Measurements from ENCODE around the gene TNP2. TPM values are rescaled to one million over a fixed set of nuclear protein-coding genes. Genes with fewer than 3 reads are reported as not detected.
"Not testable (repeated sequence)": the region's sequence is repeated elsewhere in the genome, so short reads cannot be mapped to it uniquely, and the experiment has no call there.

Gene TNP2
- total RNA-seq, 1 donor from 2014 or later = not detected

DNA sequence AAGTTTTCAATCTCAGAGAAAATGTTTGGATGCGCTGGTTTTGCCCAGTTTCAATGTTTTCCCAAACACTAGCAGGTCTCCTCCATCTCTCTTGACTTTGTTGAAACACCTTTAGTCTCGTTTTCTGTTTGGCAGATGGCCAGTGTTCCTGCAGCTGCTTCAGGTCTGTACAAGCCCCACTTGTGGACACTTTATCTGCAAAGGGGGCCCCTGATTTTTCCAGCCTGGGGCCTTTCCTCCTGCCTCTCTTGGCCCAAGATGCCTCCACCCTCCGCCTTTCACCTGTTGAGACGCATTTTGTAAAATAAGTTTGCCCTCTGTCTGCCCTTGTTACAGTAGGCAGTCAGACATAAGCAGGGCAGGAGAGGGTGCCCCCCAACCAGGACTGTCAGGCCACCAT is 33.9 kb upstream of the TNP2 start:
- Histone ChIP-seq H3K27ac (replicated peaks) (no peak overlapping the region), H3K4me1 (peaks cover 7% of the 10 kb centered on the region), H3K27me3 (ENCODE audit: low read depth) (no peaks in the 10 kb centered on the region), H3K4me3 (no peak overlapping the region), H3K9me3 (replicated peaks) (no peaks in the 10 kb centered on the region), H3K36me3 (no peaks in the 10 kb centered on the region)
- intact Hi-C loops (cut with micrococcal nuclease) = no loop called here
- no peak for TF ChIP-seq CTCF (IDR thresholded peaks at IDR 0.05; ENCODE audit: borderline replicate concordance)
- no peak for DNase-seq

- Histone ChIP-seq H3K27ac (replicated peaks) (no peak overlapping the region), H3K27me3 (ENCODE audit: low read depth) (no peaks in the 10 kb centered on the region), H3K4me3 (no peak overlapping the region), H3K9me3 (replicated peaks) (no peaks in the 10 kb centered on the region), H3K36me3 (no peaks in the 10 kb centered on the region), H3K4me1 (peaks cover 18% of the 10 kb centered on the region)
- intact Hi-C loops (cut with micrococcal nuclease) = no loop called here
- DNase-seq = no peak
- no peak for TF ChIP-seq CTCF (IDR thresholded peaks at IDR 0.05; ENCODE audit: borderline replicate concordance)
Observed at GRCh38 chr16:11301645-11302501, 32.7 kb upstream of the TNP2 start.

DNA sequence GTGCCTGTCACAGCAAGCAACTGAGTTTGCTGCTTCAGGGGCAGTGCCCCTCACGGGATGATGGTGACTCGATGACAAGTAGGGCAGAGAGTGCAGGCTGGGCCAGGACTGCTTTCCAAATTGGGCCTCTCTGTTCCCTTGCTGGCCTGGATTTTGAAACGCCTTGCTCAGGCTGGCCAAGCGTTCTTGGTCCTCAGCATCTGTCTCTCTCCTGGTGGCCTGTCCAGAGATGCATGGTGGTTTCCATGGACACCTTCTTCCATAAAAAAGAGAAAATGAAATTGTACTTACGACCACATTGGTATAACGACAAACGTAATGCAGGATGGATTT is 31.4 kb upstream of the TNP2 start:
- intact Hi-C loops (cut with micrococcal nuclease) = no loop called here
- DNase-seq = no peak
- no peak for TF ChIP-seq CTCF (IDR thresholded peaks at IDR 0.05; ENCODE audit: borderline replicate concordance)

DNA sequence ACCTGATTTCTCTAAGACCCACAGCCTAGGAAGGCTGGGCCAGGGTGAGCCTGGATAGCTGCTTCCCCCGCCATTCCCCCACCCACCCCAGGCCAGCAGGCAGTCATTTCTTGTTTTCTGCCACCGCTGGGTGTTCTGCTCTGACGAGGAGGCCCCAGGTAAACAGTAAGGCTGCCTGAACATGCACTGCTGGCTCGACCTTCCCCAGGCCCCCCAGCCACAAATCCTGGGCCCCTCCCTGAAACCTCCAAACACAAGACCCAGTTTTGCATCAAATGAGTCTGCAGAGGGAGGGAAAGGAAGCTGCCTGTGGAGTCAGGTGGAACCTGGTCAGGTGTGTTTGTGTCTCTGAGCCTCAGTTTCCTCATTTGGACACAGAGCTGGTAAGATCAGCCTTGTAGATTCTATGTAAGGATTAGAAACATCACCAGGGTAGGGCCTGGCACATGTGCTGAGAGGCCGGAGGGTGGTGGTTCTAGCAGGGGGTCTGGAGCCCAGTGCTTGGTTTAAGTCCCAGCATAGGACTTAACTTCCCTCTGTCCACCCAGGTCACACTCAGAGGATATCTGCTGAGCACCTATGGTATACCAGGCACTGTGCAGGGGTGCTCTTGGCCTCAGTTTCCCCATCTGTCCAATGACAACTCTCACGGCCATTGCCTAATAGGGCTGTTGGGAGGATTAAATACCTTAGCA is 30.9 kb upstream of the TNP2 start:
- no peaks in the 10 kb centered on the region for H3K36me3 ChIP-seq
- H3K9me3 ChIP-seq (replicated peaks) = no peaks in the 10 kb centered on the region
- H3K4me3 ChIP-seq = no peak overlapping the region
- intact Hi-C loops (cut with micrococcal nuclease) = no loop called here
- no peaks in the 10 kb centered on the region for H3K27me3 ChIP-seq (ENCODE audit: low read depth)
- no peak for DNase-seq
- TF ChIP-seq CTCF (IDR thresholded peaks at IDR 0.05; ENCODE audit: borderline replicate concordance) = no peak
- peaks cover 23% of the 10 kb centered on the region for H3K4me1 ChIP-seq
- H3K27ac ChIP-seq (replicated peaks) = no peak overlapping the region

More for the DNA sequence above, 31.4 kb upstream of the TNP2 start:
- no peaks in the 10 kb centered on the region for H3K36me3 ChIP-seq
- H3K27ac ChIP-seq (replicated peaks) = no peak overlapping the region
- no peak overlapping the region for H3K4me3 ChIP-seq
- H3K27me3 ChIP-seq (ENCODE audit: low read depth) = no peaks in the 10 kb centered on the region
- no peaks in the 10 kb centered on the region for H3K9me3 ChIP-seq (replicated peaks)
- H3K4me1 ChIP-seq = peaks cover 23% of the 10 kb centered on the region

DNA sequence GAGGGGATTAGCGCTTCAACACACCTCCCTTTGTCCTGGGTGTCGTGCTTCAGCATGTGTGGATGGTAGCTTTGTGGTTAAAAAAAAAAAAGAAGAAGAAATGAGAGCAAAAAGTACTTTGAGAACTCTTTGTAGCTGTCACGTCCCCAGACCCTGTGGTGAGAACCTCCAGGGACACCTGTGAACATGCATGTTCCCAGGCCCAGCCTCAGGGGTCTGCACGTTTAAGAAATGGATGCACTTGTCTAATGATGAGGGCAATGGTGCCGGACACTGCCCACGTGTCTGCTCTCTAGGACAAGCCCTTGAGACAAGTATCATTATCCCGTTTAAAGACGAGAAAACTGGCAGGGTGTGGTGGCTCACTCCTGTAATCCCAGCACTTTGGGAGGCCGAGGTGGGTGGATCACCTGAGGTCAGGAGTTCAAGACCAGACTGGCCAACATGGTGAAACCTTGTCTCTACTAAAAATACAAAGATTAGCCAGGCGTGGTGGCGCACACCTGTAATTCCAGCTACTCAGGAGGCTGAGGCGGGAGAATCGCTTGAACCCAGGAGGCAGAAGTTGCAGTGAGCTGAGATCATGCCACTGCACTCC is 29.9 kb upstream of the TNP2 start:
- H3K9me3 ChIP-seq (replicated peaks); H3K36me3 ChIP-seq; H3K4me3 ChIP-seq; H3K27ac ChIP-seq (replicated peaks); intact Hi-C loops (cut with micrococcal nuclease); DNase-seq; H3K27me3 ChIP-seq (ENCODE audit: low read depth): not testable (repeated sequence)
- peaks cover 23% of the 10 kb centered on the region for H3K4me1 ChIP-seq
